CD4-positive, alpha-beta T cell (primary cell): ENCODE results near the gene CEACAM16. TPM values are rescaled to one million over a fixed set of nuclear protein-coding genes. Genes with fewer than 3 reads are reported as not detected.
"Not testable (repeated sequence)": the region's sequence is repeated elsewhere in the genome, so short reads cannot be mapped to it uniquely, and the experiment has no call there.

Source experiments
- ATAC-seq: fragments of 200-7000 bp; cut with Tn5 transposase; one replicate; pipeline ENCODE4 v1.10.0; 2022; ENCODE audit warnings: mild to moderate bottlenecking; ENCODE audit not compliant: poor library complexity
- CTCF ChIA-PET: fragments of 350-600 bp; sonication (Branson Sonifier 250); formaldehyde crosslinking; loops from one replicate; lab custom pipeline; 2021; ENCODE audit warnings: antibody characterized with exemption, inconsistent platforms; lab: Charles Lee
- POLR2A ChIA-PET: fragments of 350-600 bp; sonication (Branson Sonifier 250); formaldehyde crosslinking; loops from one replicate; lab custom pipeline; 2021; ENCODE audit warnings: antibody characterized with exemption, inconsistent platforms; lab: Charles Lee
- DNase-seq, 14 experiments: peaks; one replicate each; pipeline ENCODE4 v3.0.0-alpha.2; 2013 to 2020; ENCODE audit warnings: mixed read lengths in 2 of 14
- H3K27ac ChIP-seq, 2 donors: one replicate each; pipeline versions ENCODE4 v1.5.1 to v1.7.0; 2013; ENCODE audit warnings: low read length in 2 of 2, low read depth in 1 of 2, mild to moderate bottlenecking in 1 of 2
- H3K27me3 ChIP-seq, 2 experiments: 1 replicate in 1 of 2; 2 replicates in 1 of 2; pipeline versions ENCODE4 v1.6.1 to v1.7.0; 2013; ENCODE audit warnings: low read length in 2 of 2, control low read depth in 1 of 2, mild to moderate bottlenecking in 1 of 2, moderate library complexity in 1 of 2; ENCODE audit not compliant: insufficient read depth in 2 of 2, control insufficient read depth in 1 of 2
- H3K36me3 ChIP-seq: one replicate; pipeline ENCODE4 v1.6.1; 2013; ENCODE audit warnings: low read length, control low read depth; ENCODE audit not compliant: insufficient read depth
- H3K4me1 ChIP-seq: one replicate; pipeline ENCODE4 v1.6.1; 2013; ENCODE audit warnings: low read length, control low read depth; ENCODE audit not compliant: insufficient read depth
- H3K4me3 ChIP-seq: one replicate; pipeline ENCODE4 v1.5.1; 2013; ENCODE audit warnings: mild to moderate bottlenecking, low read length, moderate library complexity
- H3K9me3 ChIP-seq, 2 experiments: 1 replicate in 1 of 2; 2 replicates in 1 of 2; pipeline versions ENCODE4 v1.6.1 to v1.7.0; 2013; ENCODE audit warnings: low read length in 2 of 2, mild to moderate bottlenecking in 2 of 2, control low read depth in 1 of 2, moderate library complexity in 1 of 2; ENCODE audit not compliant: control insufficient read depth in 1 of 2, insufficient read depth in 1 of 2
- H3K27ac Mint-ChIP-seq: one replicate; pipeline ENCODE4 v1.8.0; 2020; ENCODE audit warnings: mixed read lengths
- H3K27me3 Mint-ChIP-seq: one replicate; pipeline ENCODE4 v1.8.0; 2021; ENCODE audit warnings: mixed read lengths
- H3K36me3 Mint-ChIP-seq: one replicate; pipeline ENCODE4 v1.8.0; 2021; ENCODE audit warnings: low read depth, mixed read lengths
- H3K4me1 Mint-ChIP-seq: one replicate; pipeline ENCODE4 v1.8.0; 2021; ENCODE audit warnings: low read depth, mixed read lengths
- H3K4me3 Mint-ChIP-seq: one replicate; pipeline ENCODE4 v1.8.0; 2020; ENCODE audit warnings: mild to moderate bottlenecking, mixed read lengths
- H3K9me3 Mint-ChIP-seq: one replicate; pipeline ENCODE4 v1.8.0; 2020; ENCODE audit warnings: mixed read lengths
- CTCF ChIP-seq: fragments of 200-600 bp; IDR thresholded peaks from one replicate; pipeline ENCODE4 v1.8.0; 2022; ENCODE audit warnings: antibody characterized with exemption, mild to moderate bottlenecking
- intact Hi-C, 2 experiments: fragments of 100-400 bp; cut with DNase I in 1 of 2; cut with micrococcal nuclease in 1 of 2; formaldehyde crosslinking; loops; one replicate each; pipeline versions ENCODE4 v1.15.1 to v1.9.0; 2023 to 2025; cut with DNase I, micrococcal nuclease
- total RNA-seq, 174 experiments: library from RNA in 2 of 174; stranded (reverse) in 2 of 174; gene quantifications; one replicate each; pipeline ENCODE4 v1.2.3 and lab custom pipeline; 2021 to 2026

The CEACAM16 gene
- total RNA-seq, 2 experiments from 2014 or later = not detected

DNA sequence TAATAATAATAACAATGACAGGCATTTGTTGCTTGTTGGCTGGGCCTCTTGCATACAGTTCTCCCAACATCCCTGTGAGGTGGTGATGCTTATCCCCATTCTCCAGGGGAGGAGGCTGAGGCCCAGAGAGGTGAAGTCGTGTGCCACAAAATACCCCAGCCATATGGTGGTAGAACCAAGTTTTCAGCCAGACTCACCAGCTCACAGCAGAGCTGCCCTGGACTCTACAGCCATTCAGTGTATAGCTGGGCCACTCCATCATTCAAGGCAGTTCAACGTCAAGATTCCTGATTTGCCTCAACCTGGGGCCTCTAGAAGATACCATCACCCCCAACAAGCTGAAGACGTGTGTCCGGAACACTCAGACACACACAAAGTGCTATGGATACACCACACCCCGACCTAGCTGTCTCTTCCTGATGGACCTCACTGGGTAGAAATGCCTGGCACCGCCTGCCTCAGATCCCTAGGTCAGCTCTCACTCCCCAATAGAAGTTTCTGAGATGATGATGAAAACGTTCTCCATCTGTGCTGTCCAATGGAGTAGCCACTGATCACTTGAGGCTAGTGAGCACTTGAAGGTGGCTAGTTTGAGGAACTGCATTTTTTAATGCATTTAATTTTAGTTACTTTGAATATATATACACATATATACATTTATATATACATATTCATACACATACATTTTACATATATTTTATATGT, 31.9 kb upstream of the CEACAM16 start:
- no peaks in the 10 kb centered on the region for H3K36me3 ChIP-seq
- DNase-seq = no peak
- no peak overlapping the region for H3K27ac ChIP-seq
- Mint-ChIP-seq H3K4me3 (no peak overlapping the region), H3K36me3 (no peaks in the 10 kb centered on the region), H3K4me1 (no peaks in the 10 kb centered on the region), H3K27me3 (no peaks in the 10 kb centered on the region), H3K27ac (no peak overlapping the region), H3K9me3 (no peaks in the 10 kb centered on the region)
- ChIA-PET POLR2A (no interaction called here), CTCF (no interaction called here)
- intact Hi-C loops = no loop called here
- no peak for TF ChIP-seq CTCF
- peaks cover 0 to 4% of the 10 kb centered on the region in 2 experiments for H3K9me3 ChIP-seq
- no peaks in the 10 kb centered on the region for H3K4me1 ChIP-seq
- no peak overlapping the region for H3K4me3 ChIP-seq
- no peaks in the 10 kb centered on the region for H3K27me3 ChIP-seq
- ATAC-seq = no peak

GRCh38 chr19:44668985-44669764, 29.8 kb upstream of the CEACAM16 start:
- no peaks in the 10 kb centered on the region for H3K4me1 Mint-ChIP-seq
- Histone ChIP-seq H3K36me3 (no peaks in the 10 kb centered on the region), H3K4me1 (no peaks in the 10 kb centered on the region), H3K27me3 (no peaks in the 10 kb centered on the region), H3K4me3 (no peak overlapping the region), H3K27ac (no peak overlapping the region), H3K9me3 (peaks cover 0 to 4% of the 10 kb centered on the region in 2 experiments)
- no peaks in the 10 kb centered on the region for H3K36me3 Mint-ChIP-seq
- intact Hi-C loops = no loop called here
- POLR2A ChIA-PET = no interaction called here
- no peak for TF ChIP-seq CTCF
- no peak overlapping the region for H3K27ac Mint-ChIP-seq
- no peaks in the 10 kb centered on the region for H3K9me3 Mint-ChIP-seq
- DNase-seq (no peak), ATAC-seq (no peak)
- no peak overlapping the region for H3K4me3 Mint-ChIP-seq
- CTCF ChIA-PET = no interaction called here
- H3K27me3 Mint-ChIP-seq = peaks cover 4% of the 10 kb centered on the region

DNA sequence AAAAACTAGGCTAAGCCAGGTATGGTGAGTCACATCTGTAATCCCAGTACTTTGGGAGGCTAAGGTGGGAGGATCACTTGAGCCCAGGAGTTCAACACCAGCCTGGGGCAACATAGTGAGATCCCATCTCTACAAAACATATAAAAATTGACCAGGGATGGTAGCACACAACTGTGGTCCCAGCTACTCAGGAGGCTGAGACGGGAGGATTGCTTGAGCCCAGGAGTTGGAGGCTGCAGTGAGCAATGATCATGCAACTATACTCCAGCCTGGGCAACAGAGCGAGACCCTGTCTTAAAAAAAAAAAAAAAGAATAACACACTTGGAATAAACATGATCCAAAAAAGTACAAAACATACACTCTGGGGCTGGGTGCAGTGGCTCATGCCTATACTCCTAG, 28.9 kb upstream of the CEACAM16 start:
- intact Hi-C loops, ATAC-seq, H3K4me3 ChIP-seq, H3K9me3 Mint-ChIP-seq, H3K9me3 ChIP-seq, H3K27ac Mint-ChIP-seq, POLR2A ChIA-PET, H3K27me3 Mint-ChIP-seq, DNase-seq, H3K36me3 Mint-ChIP-seq, H3K27me3 ChIP-seq, H3K4me3 Mint-ChIP-seq, H3K4me1 Mint-ChIP-seq, CTCF ChIA-PET, H3K4me1 ChIP-seq, H3K36me3 ChIP-seq, H3K27ac ChIP-seq: not testable (repeated sequence)
